Parietal lobe (tissue), 2 donors: ENCODE data around the gene ROCK1. TPM values are rescaled to one million over a fixed set of nuclear protein-coding genes. Genes with fewer than 3 reads are reported as not detected.

Experiments
- small RNA-seq: library from RNA; depleted of rRNA; stranded (forward); fragments of <200 nt; gene quantifications from one replicate; pipeline ENCODE3, GENCODE V24; 2014; ENCODE audit warnings: low replicate concordance
- total RNA-seq: library from RNA; depleted of rRNA; stranded (reverse); fragments of >200 nt; gene quantifications from one replicate; pipeline ENCODE4 v1.2.3, GENCODE V29; 2014

ROCK1 gene
- 105 TPM for total RNA-seq

GRCh38 chr18:21111346-21112139 is at the start of gene ROCK1:
Gene ROCK1 (minus strand): TSS chr18:21111813. CDS start chr18:21110910, 903 bp downstream.

Small RNA genes within 50 kb of the gene (small RNA-seq; reads per million reads assigned to genes)
- not detected for gene RNU6-120P

Other genes with a start within 250 kb of the ROCK1 start
- 0.94 TPM for gene GREB1L, start 130.4 kb upstream of the ROCK1 start, total RNA-seq